Mesenchymal stem cell (in vitro differentiated cells and primary cell): Measurements from ENCODE around the gene ZDHHC7.
A peak's percentile ranks its signal among the peaks of the same experiment; 100 is the strongest.
"Not testable (repeated sequence)": the region's sequence is repeated elsewhere in the genome, so short reads cannot be mapped to it uniquely, and the experiment has no call there.

Experiments
- DNase-seq: peaks from one replicate; pipeline ENCODE4 v3.0.0-alpha.2; 2013
- H2AFZ ChIP-seq: one replicate; pipeline ENCODE4 v1.6.1; 2013; ENCODE audit warnings: low read depth, mild to moderate bottlenecking, control low read depth, inconsistent platforms, low read length, moderate library complexity
- H2AK5ac ChIP-seq: 2 replicates; pipeline ENCODE4 v1.6.1; 2013; ENCODE audit warnings: low read length, moderate library complexity, mild to moderate bottlenecking, inconsistent platforms; ENCODE audit not compliant: severe bottlenecking
- H2BK120ac ChIP-seq: one replicate; pipeline ENCODE4 v1.6.1; 2013; ENCODE audit warnings: low read depth, mild to moderate bottlenecking, inconsistent platforms, low read length, moderate library complexity
- H2BK12ac ChIP-seq, 2 experiments: one replicate each; pipeline ENCODE4 v1.6.1; 2013; ENCODE audit warnings: inconsistent platforms in 2 of 2, low read length in 2 of 2, mild to moderate bottlenecking in 2 of 2, moderate library complexity in 2 of 2, control low read depth in 1 of 2
- H2BK15ac ChIP-seq: one replicate; pipeline ENCODE4 v1.6.1; 2013; ENCODE audit warnings: mild to moderate bottlenecking, low read depth, inconsistent platforms; ENCODE audit not compliant: poor library complexity, severe bottlenecking
- H2BK5ac ChIP-seq: 2 replicates; pipeline ENCODE4 v1.6.1; 2013; ENCODE audit warnings: low read depth, mild to moderate bottlenecking, low read length, control low read depth, inconsistent platforms; ENCODE audit not compliant: poor library complexity, severe bottlenecking
- H3K14ac ChIP-seq, 2 experiments: one replicate each; pipeline ENCODE4 v1.6.1; 2013; ENCODE audit warnings: inconsistent platforms in 2 of 2, low read length in 2 of 2, control low read depth in 1 of 2, mild to moderate bottlenecking in 1 of 2, moderate library complexity in 1 of 2
- H3K18ac ChIP-seq, 2 experiments: one replicate each; pipeline ENCODE4 v1.6.1; 2013; ENCODE audit warnings: inconsistent platforms in 2 of 2, low read length in 2 of 2, control low read depth in 1 of 2, low read depth in 1 of 2, mild to moderate bottlenecking in 1 of 2
- H3K23ac ChIP-seq, 2 experiments: one replicate each; pipeline ENCODE4 v1.6.1; 2013; ENCODE audit warnings: inconsistent platforms in 2 of 2, low read length in 2 of 2, mild to moderate bottlenecking in 2 of 2, moderate library complexity in 2 of 2, control low read depth in 1 of 2
- H3K27ac ChIP-seq: 2 replicates; pipeline ENCODE4 v1.5.1; 2013; ENCODE audit warnings: mild to moderate bottlenecking, moderate library complexity, low read length, control low read depth, inconsistent platforms; ENCODE audit not compliant: poor library complexity, severe bottlenecking
- H3K27me3 ChIP-seq, 2 experiments: 2 replicates each; pipeline versions ENCODE4 v1.6.1 to v1.7.0; 2013; ENCODE audit warnings: low read length in 2 of 2, mild to moderate bottlenecking in 2 of 2, moderate library complexity in 2 of 2, control low read depth in 1 of 2, inconsistent platforms in 1 of 2; ENCODE audit not compliant: control insufficient read depth in 1 of 2, insufficient read depth in 1 of 2
- H3K36me3 ChIP-seq, 2 experiments: 2 replicates each; pipeline versions ENCODE4 v1.6.1 to v1.7.0; 2013; ENCODE audit warnings: low read length in 2 of 2, control low read depth in 1 of 2, inconsistent platforms in 1 of 2, low read depth in 1 of 2, mild to moderate bottlenecking in 1 of 2; ENCODE audit not compliant: insufficient read depth in 2 of 2, control insufficient read depth in 1 of 2
- H3K4ac ChIP-seq, 2 experiments: one replicate each; pipeline ENCODE4 v1.6.1; 2013; ENCODE audit warnings: inconsistent platforms in 2 of 2, low read length in 2 of 2, mild to moderate bottlenecking in 2 of 2, moderate library complexity in 2 of 2, control low read depth in 1 of 2, low read depth in 1 of 2
- H3K4me1 ChIP-seq: 2 replicates; pipeline ENCODE4 v1.6.1; 2013; ENCODE audit warnings: low read depth, low read length, control low read depth; ENCODE audit not compliant: control insufficient read depth, insufficient read depth
- H3K4me2 ChIP-seq: 2 replicates; pipeline ENCODE4 v1.6.1; 2013; ENCODE audit warnings: low read length, mild to moderate bottlenecking, inconsistent platforms; ENCODE audit not compliant: poor library complexity, severe bottlenecking
- H3K4me3 ChIP-seq, 2 experiments: 2 replicates each; pipeline versions ENCODE4 v1.5.1 to v1.7.0; 2013; ENCODE audit warnings: low read length in 2 of 2, mild to moderate bottlenecking in 2 of 2, control low read depth in 1 of 2, low read depth in 1 of 2; ENCODE audit not compliant: insufficient read depth in 1 of 2
- H3K79me1 ChIP-seq: replicated peaks from 2 replicates; pipeline ENCODE4 v1.6.1; 2013; ENCODE audit warnings: mild to moderate bottlenecking, control low read depth, low read length, inconsistent platforms; ENCODE audit not compliant: poor library complexity, severe bottlenecking
- H3K9ac ChIP-seq: 2 replicates; pipeline ENCODE4 v1.7.0; 2013; ENCODE audit warnings: mild to moderate bottlenecking, low read length, moderate library complexity
- H3K9me3 ChIP-seq: 2 replicates; pipeline ENCODE4 v1.7.0; 2013; ENCODE audit warnings: mild to moderate bottlenecking, low read length; ENCODE audit not compliant: control insufficient read depth
- H4K8ac ChIP-seq: one replicate; pipeline ENCODE4 v1.6.1; 2013; ENCODE audit warnings: inconsistent platforms, mild to moderate bottlenecking, low read length, moderate library complexity
- H4K91ac ChIP-seq: one replicate; pipeline ENCODE4 v1.6.1; 2013; ENCODE audit warnings: mild to moderate bottlenecking, low read length, inconsistent platforms
- WGBS: methylation state at CpG from one replicate; pipeline ENCODE4 v1.1.7; 2013; ENCODE audit warnings: mixed read lengths; 5-methylcytosine and 5-hydroxymethylcytosine counted together

The ZDHHC7 gene

DNA sequence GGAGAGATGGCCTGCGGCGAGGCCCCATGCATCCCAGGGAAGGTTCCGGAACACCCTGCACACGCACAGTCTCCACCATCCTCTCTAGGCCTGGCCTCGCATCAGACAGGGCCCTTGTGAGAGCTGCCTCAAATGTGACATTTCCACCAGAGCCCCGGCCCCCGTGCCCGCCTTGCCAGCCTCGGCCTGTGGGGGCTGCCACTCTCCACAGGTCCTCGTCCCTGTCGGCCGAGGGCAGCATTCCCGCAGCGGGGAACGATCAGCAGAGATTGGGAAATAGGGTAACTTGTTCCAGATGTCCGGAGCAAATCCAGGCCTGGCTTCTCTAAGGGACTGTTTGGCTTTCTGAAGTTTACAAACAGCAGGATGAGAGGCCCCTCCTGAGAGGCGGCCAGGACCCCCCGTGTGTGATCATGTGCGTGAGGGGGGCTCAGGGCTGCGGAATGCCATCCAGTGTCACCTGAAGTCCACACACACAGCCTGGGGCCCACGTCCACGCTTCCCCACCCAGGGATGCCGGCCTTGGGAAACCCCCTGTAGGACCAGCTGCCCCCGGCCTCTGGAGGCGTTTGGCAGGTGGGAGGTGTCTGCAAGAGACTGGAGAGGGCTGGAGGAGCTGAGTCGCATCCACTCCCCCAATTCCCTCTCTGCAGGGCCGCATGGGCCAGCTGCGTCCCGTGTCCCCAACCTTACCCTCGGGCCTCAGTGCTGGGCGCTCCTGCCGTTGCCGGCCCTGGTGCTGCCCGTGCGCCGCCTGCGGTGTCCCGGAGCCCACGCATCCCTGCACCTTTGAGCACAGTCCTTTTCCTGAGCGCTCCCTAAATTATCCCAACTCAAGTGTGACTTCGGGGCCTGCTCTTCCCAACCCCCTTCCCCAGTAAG lies 70.4 kb downstream of the ZDHHC7 start:
- H2BK12ac ChIP-seq, result peak overlapping the region in 1 of 2 experiments; percentile 80
- H3K27ac ChIP-seq, result no peak overlapping the region
- H2BK5ac ChIP-seq, result no peak overlapping the region
- H2BK120ac ChIP-seq, result no peak overlapping the region
- no peak overlapping the region for H2BK15ac ChIP-seq
- H3K14ac ChIP-seq, result peak overlapping the region in 1 of 2 experiments; percentile 51
- H3K9me3 ChIP-seq, result peaks cover 5% of the 10 kb centered on the region
- no peak overlapping the region for H2AK5ac ChIP-seq
- 86% methylated on average over 38 of the region's 41 CpGs for WGBS
- DNase-seq, result no peak
- H3K79me1 ChIP-seq, result no peaks in the 10 kb centered on the region
- H4K8ac ChIP-seq, result peak overlapping the region; percentile 5
- H3K27me3 ChIP-seq, result peaks cover 0 to 5% of the 10 kb centered on the region in 2 experiments
- no peak overlapping the region for H3K4ac ChIP-seq
- peaks cover 12% of the 10 kb centered on the region for H3K4me1 ChIP-seq
- peak overlapping the region; percentile 58 for H3K9ac ChIP-seq
- no peaks in the 10 kb centered on the region for H3K36me3 ChIP-seq
- H3K18ac ChIP-seq, result peak overlapping the region in 1 of 2 experiments; percentile 56
- H2AFZ ChIP-seq, result no peak overlapping the region
- no peak overlapping the region for H4K91ac ChIP-seq
- no peak overlapping the region for H3K4me3 ChIP-seq
- H3K4me2 ChIP-seq, result no peak overlapping the region
- no peak overlapping the region for H3K23ac ChIP-seq

- not testable (repeated sequence) for H3K27ac ChIP-seq, H3K9me3 ChIP-seq, H3K9ac ChIP-seq, H4K91ac ChIP-seq, H3K36me3 ChIP-seq, H3K4ac ChIP-seq, H2AK5ac ChIP-seq, H4K8ac ChIP-seq, H3K4me3 ChIP-seq, H3K4me2 ChIP-seq, H3K79me1 ChIP-seq, DNase-seq, H2BK5ac ChIP-seq, H2BK15ac ChIP-seq, H3K14ac ChIP-seq, H3K23ac ChIP-seq, H2AFZ ChIP-seq, H3K18ac ChIP-seq, H3K27me3 ChIP-seq, H2BK120ac ChIP-seq, H2BK12ac ChIP-seq
- H3K4me1 ChIP-seq, result peaks cover 20% of the 10 kb centered on the region
- WGBS, result 92% methylated on average over 6 of the region's 6 CpGs
Observed at GRCh38 chr16:84938616-84939015, 72.7 kb downstream of the ZDHHC7 start.

GRCh38 chr16:84937196-84938005 lies 73.9 kb downstream of the ZDHHC7 start:
- Histone ChIP-seq H3K4ac (no peak overlapping the region), H3K27ac (no peak overlapping the region), H2BK5ac (no peak overlapping the region), H3K4me1 (peaks cover 25% of the 10 kb centered on the region), H3K9me3 (peaks cover under 1% of the 10 kb centered on the region), H2BK12ac (no peak overlapping the region), H2BK15ac (no peak overlapping the region), H3K4me2 (no peak overlapping the region), H3K4me3 (no peak overlapping the region), H3K18ac (no peak overlapping the region), H3K79me1 (no peaks in the 10 kb centered on the region), H3K14ac (no peak overlapping the region), H2AK5ac (no peak overlapping the region), H4K91ac (no peak overlapping the region), H3K27me3 (no peaks in the 10 kb centered on the region), H2BK120ac (no peak overlapping the region), H3K36me3 (no peaks in the 10 kb centered on the region), H2AFZ (no peak overlapping the region), H3K23ac (no peak overlapping the region), H4K8ac (no peak overlapping the region), H3K9ac (no peak overlapping the region)
- 76% methylated on average over 8 of the region's 9 CpGs for WGBS
- DNase-seq, result no peak
